Measurements from ENCODE around the gene MFAP5.

GRCh38 chr12:8678661-8679111, 16.1 kb upstream of the MFAP5 start:
- TF ChIP-seq TAF1 (IDR thresholded peaks at IDR 0.05; ENCODE audit: borderline replicate concordance, insufficient read depth, low read length) (no peak), POLR2AphosphoS5 (IDR thresholded peaks at IDR 0.05; ENCODE audit: low read depth, low read length) (no peak), REST (IDR thresholded peaks at IDR 0.05; ENCODE audit: insufficient read depth in 1 of 2, low read depth in 2 of 2, low read length in 2 of 2) (no peak), SIN3A (IDR thresholded peaks at IDR 0.05; ENCODE audit: borderline replicate concordance, insufficient read depth, low read length) (no peak), FOXP2 (optimal IDR thresholded peaks at IDR 0.05; ENCODE audit: borderline replicate concordance, extremely low read depth, extremely low read length, insufficient read depth) (no peak)

Data from PFSK-1 (cell line).